Cardiac muscle cell (in vitro differentiated cells and primary cell): ENCODE data around the gene SCGB1C2. TPM values are rescaled to one million over a fixed set of nuclear protein-coding genes. Genes with fewer than 3 reads are reported as not detected.

Experiments
- DNase-seq, 2 donors: peaks; one replicate each; pipeline versions ENCODE4 v3.0.0 to v3.0.0-alpha.2; 2010 to 2017; ENCODE audit warnings: low read depth in 1 of 2, low spot score in 1 of 2
- H3K27ac ChIP-seq: fragments of 200-600 bp; sonication (generic); 2 replicates; pipeline ENCODE4 v1.5.1; 2016
- H3K27me3 ChIP-seq: fragments of 200-600 bp; sonication (generic); 2 replicates; pipeline ENCODE4 v1.6.0; 2016; ENCODE audit warnings: control low read depth
- H3K36me3 ChIP-seq: fragments of 200-600 bp; sonication (generic); 2 replicates; pipeline ENCODE4 v1.5.1; 2016; ENCODE audit warnings: control low read depth
- H3K4me1 ChIP-seq: fragments of 200-600 bp; sonication (generic); 2 replicates; pipeline ENCODE4 v1.8.1; 2017; ENCODE audit warnings: low read depth, mild to moderate bottlenecking, mixed run types
- H3K4me3 ChIP-seq: fragments of 200-600 bp; sonication (generic); 2 replicates; pipeline ENCODE4 v1.5.1; 2016; ENCODE audit warnings: mild to moderate bottlenecking
- H3K9me3 ChIP-seq: fragments of 200-600 bp; sonication (generic); 2 replicates; pipeline ENCODE4 v1.5.1; 2017; ENCODE audit warnings: low read depth, mild to moderate bottlenecking, control low read depth
- polyA plus RNA-seq: library from polyadenylated mRNA; unstranded; fragments of >200 nt; fragmentation: Nextera tagmentation; extraction: Ambion mirVana; gene quantifications from 2 replicates; pipeline ENCODE4 v1.2.1, GENCODE V29; 2016
- total RNA-seq: library from RNA; depleted of rRNA; stranded (reverse); fragments of >200 nt; gene quantifications from 2 replicates; pipeline ENCODE4 v1.2.3, GENCODE V29; 2016
- TF ChIP-seq, protein P1 (sequence below): IDR thresholded peaks from 2 replicates; pipeline ENCODE4 v1.5.1; 2012; ENCODE audit warnings: low read depth, mild to moderate bottlenecking, low read length

Gene SCGB1C2
- total and polyA plus RNA-seq, 2 experiments from 2014 or later, result not detected

DNA sequence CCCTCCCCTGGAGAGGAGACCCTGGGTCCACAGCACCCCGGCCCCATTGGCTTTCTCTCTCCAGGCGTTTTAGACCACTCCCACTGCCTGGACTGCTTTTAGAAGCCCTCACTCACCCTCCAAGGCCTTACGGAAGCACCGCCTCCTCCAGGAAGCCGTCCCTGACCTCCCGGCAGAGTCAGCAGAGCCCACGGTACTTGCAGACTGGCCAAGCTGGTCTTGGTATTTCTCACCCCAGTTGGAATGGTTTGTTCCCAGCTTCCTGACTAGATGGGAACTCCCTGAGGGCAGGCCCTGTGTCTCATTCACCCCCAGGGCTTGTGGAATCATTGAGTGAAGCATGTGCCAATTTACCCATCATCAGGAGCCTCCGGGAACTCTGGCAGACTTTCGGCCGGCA is 9.2 kb downstream of the SCGB1C2 start:
- Histone ChIP-seq H3K4me3 (no peak overlapping the region), H3K27me3 (peaks cover 15% of the 10 kb centered on the region), H3K4me1 (no peaks in the 10 kb centered on the region), H3K36me3 (no peaks in the 10 kb centered on the region), H3K27ac (no peak overlapping the region), H3K9me3 (no peaks in the 10 kb centered on the region)
- TF ChIP-seq, protein P1, sequence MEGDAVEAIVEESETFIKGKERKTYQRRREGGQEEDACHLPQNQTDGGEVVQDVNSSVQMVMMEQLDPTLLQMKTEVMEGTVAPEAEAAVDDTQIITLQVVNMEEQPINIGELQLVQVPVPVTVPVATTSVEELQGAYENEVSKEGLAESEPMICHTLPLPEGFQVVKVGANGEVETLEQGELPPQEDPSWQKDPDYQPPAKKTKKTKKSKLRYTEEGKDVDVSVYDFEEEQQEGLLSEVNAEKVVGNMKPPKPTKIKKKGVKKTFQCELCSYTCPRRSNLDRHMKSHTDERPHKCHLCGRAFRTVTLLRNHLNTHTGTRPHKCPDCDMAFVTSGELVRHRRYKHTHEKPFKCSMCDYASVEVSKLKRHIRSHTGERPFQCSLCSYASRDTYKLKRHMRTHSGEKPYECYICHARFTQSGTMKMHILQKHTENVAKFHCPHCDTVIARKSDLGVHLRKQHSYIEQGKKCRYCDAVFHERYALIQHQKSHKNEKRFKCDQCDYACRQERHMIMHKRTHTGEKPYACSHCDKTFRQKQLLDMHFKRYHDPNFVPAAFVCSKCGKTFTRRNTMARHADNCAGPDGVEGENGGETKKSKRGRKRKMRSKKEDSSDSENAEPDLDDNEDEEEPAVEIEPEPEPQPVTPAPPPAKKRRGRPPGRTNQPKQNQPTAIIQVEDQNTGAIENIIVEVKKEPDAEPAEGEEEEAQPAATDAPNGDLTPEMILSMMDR, result no peak
- no peak for DNase-seq

DNA sequence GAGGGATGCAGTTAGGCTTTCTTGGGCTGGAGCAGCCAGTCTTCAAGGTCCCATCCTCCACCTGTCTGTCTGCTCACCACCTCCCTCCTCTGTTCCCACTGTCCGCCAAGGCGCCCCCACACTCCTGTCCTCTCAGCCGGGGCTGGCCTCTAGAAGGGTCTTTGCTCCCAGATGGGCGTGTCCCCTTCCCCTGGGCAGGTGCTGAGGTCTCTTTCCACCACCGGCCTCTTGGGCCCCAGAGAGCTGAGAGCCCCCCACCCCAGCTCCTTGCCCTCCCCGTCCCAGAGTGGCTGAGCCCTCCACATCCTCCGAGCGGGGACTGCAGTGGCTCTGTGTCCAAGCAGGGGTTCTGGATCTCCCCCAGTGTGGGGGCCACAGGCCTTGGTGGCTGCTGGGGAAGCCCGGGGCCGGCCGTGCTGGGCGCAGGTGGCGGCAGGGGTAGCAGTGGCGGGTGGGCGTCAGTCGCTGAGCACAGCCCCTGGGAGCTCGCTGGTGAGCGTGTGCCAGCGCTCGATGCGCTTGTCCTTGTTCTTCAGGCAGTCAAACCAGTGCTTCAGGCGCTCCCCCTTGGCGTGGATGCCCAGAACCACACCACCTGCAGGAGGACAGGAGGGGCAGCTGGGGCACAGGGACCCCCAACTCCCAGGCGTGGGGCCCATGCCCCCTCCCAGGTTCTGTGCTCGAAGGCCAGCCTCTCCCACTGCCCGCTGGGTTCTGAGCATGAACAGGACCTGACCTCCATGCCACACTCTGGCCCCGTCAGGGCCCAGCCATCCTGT is 9.8 kb downstream of the SCGB1C2 start:
- no peak for DNase-seq
- TF ChIP-seq, protein P1, result no peak
- Histone ChIP-seq H3K4me1 (no peaks in the 10 kb centered on the region), H3K9me3 (no peaks in the 10 kb centered on the region), H3K27ac (no peak overlapping the region), H3K4me3 (no peak overlapping the region), H3K36me3 (no peaks in the 10 kb centered on the region), H3K27me3 (peaks cover 12% of the 10 kb centered on the region)

DNA sequence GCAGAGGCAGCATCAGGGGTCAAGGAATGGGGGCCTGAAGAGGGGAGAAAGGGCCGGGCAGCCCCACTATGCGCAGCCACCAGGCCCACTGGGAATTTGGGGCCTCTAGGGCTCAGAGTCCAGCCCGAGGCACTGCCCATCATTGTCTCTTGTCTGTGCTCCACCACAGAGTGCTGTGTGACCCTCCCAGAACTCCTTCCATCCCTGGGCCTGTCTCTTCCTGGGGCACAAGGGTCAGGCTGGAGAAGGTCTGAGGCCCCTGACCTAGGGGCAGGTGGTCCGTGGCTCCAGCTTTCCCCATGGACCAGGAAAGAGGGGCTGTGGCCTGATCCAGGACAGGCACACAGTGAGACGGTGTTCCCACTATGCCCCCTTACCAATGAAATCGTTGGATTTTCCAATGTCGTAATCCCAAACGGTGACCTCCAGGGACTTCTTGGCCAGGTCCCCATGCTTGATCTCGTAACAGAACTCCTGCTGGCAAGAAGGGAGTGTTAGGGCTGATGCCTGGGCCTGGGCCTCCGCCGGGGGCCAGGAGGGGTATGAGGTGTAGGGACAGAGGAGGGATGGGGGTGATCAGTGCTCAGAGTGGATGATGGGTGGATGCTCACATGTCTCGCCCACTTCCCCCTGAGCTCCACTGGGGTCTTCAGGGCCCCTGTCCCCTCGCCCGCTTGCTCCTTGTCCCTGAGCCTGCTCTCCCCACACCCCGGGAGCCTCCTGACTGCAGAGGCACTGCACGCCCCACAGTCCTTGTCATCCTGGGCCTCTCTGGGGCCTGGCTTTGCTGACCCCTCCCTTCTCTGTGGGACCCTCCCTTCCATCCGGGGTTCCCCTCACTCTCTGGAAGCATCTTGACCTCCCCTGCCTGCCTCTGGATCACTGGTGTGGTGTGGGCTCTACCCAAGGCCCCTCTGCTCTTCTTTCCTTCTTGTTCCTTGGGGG is 10.7 kb downstream of the SCGB1C2 start:
- no peaks in the 10 kb centered on the region for H3K4me1 ChIP-seq
- no peak overlapping the region for H3K27ac ChIP-seq
- H3K4me3 ChIP-seq, result no peak overlapping the region
- no peak for DNase-seq
- no peaks in the 10 kb centered on the region for H3K9me3 ChIP-seq
- TF ChIP-seq, protein P1, result no peak
- peaks cover 6% of the 10 kb centered on the region for H3K27me3 ChIP-seq
- H3K36me3 ChIP-seq, result no peaks in the 10 kb centered on the region

- Histone ChIP-seq H3K27ac (no peak overlapping the region), H3K27me3 (no peaks in the 10 kb centered on the region), H3K4me1 (no peaks in the 10 kb centered on the region), H3K36me3 (no peaks in the 10 kb centered on the region), H3K9me3 (no peaks in the 10 kb centered on the region), H3K4me3 (no peak overlapping the region)
- DNase-seq, result no peak
- TF ChIP-seq, protein P1, result no peak
These were observed 11.4 kb downstream of the SCGB1C2 start for GRCh38 chr17:148757-149156.

- DNase-seq, result no peak
- TF ChIP-seq, protein P1, result no peak
- H3K27me3 ChIP-seq, result no peaks in the 10 kb centered on the region
These were observed 11.9 kb downstream of the SCGB1C2 start for GRCh38 chr17:149231-149630.

More at GRCh38 chr17:149231-149630, 11.9 kb downstream of the SCGB1C2 start:
- Histone ChIP-seq H3K4me1 (no peaks in the 10 kb centered on the region), H3K9me3 (no peaks in the 10 kb centered on the region), H3K27ac (no peak overlapping the region), H3K36me3 (no peaks in the 10 kb centered on the region), H3K4me3 (no peak overlapping the region)
